AG09319 (cell line): ENCODE data around the gene CLIC3.

Experiments used
- DNase-seq: peaks from one replicate; pipeline ENCODE4 v3.0.0-alpha.2; 2010; ENCODE audit warnings: low read depth; ENCODE audit errors: extremely low read depth
- CTCF ChIP-seq: IDR thresholded peaks from 2 replicates; pipeline ENCODE4 v1.5.1; 2011; ENCODE audit warnings: low read depth, mild to moderate bottlenecking, inconsistent platforms, low read length, moderate library complexity

Gene CLIC3

GRCh38 chr9:137019891-137020683 is 23.7 kb upstream of the CLIC3 start:
- DNase-seq = no peak
- no peak for TF ChIP-seq CTCF

GRCh38 chr9:137018761-137019559 is 22.6 kb upstream of the CLIC3 start:
- TF ChIP-seq CTCF = no peak
- no peak for DNase-seq

- no peak for TF ChIP-seq CTCF
- DNase-seq = no peak
Observed at GRCh38 chr9:137017791-137018497, 21.6 kb upstream of the CLIC3 start.

GRCh38 chr9:137017071-137017470 is 20.7 kb upstream of the CLIC3 start:
- TF ChIP-seq CTCF = no peak
- no peak for DNase-seq

GRCh38 chr9:137016436-137016835 is 20.1 kb upstream of the CLIC3 start:
- no peak for DNase-seq
- TF ChIP-seq CTCF = no peak

GRCh38 chr9:137015976-137016375 is 19.6 kb upstream of the CLIC3 start:
- no peak for TF ChIP-seq CTCF
- DNase-seq = no peak

GRCh38 chr9:137015540-137015930 is 19.2 kb upstream of the CLIC3 start:
- TF ChIP-seq CTCF = no peak
- DNase-seq = no peak
